ENCODE measurements around the gene CAPZA3.
"Not testable (repeated sequence)": the region's sequence is repeated elsewhere in the genome, so short reads cannot be mapped to it uniquely, and the experiment has no call there.

The CAPZA3 gene

GRCh38 chr12:18754124-18754707 is 16.3 kb downstream of the CAPZA3 start:
- no peak for DNase-seq

GRCh38 chr12:18755341-18755740 is 17.4 kb downstream of the CAPZA3 start:
- no peak for DNase-seq

GRCh38 chr12:18766479-18766878 is 28.6 kb downstream of the CAPZA3 start:
- DNase-seq: not testable (repeated sequence)

- no peak for DNase-seq
Measured at GRCh38 chr12:18782827-18783226, 44.9 kb downstream of the CAPZA3 start.

GRCh38 chr12:18785465-18785864 is 47.5 kb downstream of the CAPZA3 start:
- DNase-seq: not testable (repeated sequence)
